OCI-LY1 (cell line): Measurements from ENCODE around the gene FREM2.

Experiments
- H2AFZ ChIP-seq: fragments of 200-600 bp; sonication (generic), shearing (Covaris generic); 2 replicates; pipeline ENCODE4 v1.6.0; 2014; ENCODE audit warnings: antibody characterized with exemption, mild to moderate bottlenecking, low read length
- H3F3A ChIP-seq: fragments of 200-600 bp; sonication (generic), shearing (Covaris generic); 2 replicates; pipeline ENCODE4 v1.6.0; 2014; ENCODE audit warnings: mild to moderate bottlenecking, antibody characterized with exemption, low read length, moderate library complexity; ENCODE audit not compliant: insufficient read depth
- H3K27ac ChIP-seq: fragments of 200-600 bp; sonication (generic); 2 replicates; pipeline ENCODE4 v1.5.1; 2014; ENCODE audit warnings: low read length, mixed run types, mild to moderate bottlenecking, low read depth; ENCODE audit not compliant: poor library complexity, severe bottlenecking
- H3K27me3 ChIP-seq: fragments of 200-600 bp; sonication (generic); 2 replicates; pipeline ENCODE4 v1.6.0; 2014; ENCODE audit warnings: antibody characterized with exemption, mild to moderate bottlenecking, low read length, moderate library complexity; ENCODE audit not compliant: insufficient read depth
- H3K36me3 ChIP-seq: fragments of 200-600 bp; sonication (generic); 2 replicates; pipeline ENCODE4 v1.6.1; 2014; ENCODE audit warnings: mild to moderate bottlenecking, antibody characterized with exemption, low read length, moderate library complexity, mixed read lengths; ENCODE audit not compliant: insufficient read depth
- H3K4me1 ChIP-seq: fragments of 200-600 bp; sonication (generic); 2 replicates; pipeline ENCODE4 v1.5.1; 2014; ENCODE audit warnings: mild to moderate bottlenecking, low read length, moderate library complexity; ENCODE audit not compliant: insufficient read depth, severe bottlenecking
- H3K4me2 ChIP-seq: fragments of 200-600 bp; sonication (generic), shearing (Covaris generic); 2 replicates; pipeline ENCODE4 v1.6.1; 2014; ENCODE audit warnings: low read length
- H3K4me3 ChIP-seq: fragments of 200-600 bp; sonication (generic); 2 replicates; pipeline ENCODE4 v1.5.1; 2014; ENCODE audit warnings: low read length, low read depth, mild to moderate bottlenecking, mixed read lengths; ENCODE audit not compliant: poor library complexity, severe bottlenecking
- H3K79me2 ChIP-seq: fragments of 200-600 bp; shearing (Covaris generic); 2 replicates; pipeline ENCODE4 v1.6.1; 2016; ENCODE audit warnings: mixed run types, low read length, mixed read lengths; ENCODE audit not compliant: insufficient read depth
- H3K9ac ChIP-seq: fragments of 200-600 bp; sonication (generic), shearing (Covaris generic); 2 replicates; pipeline ENCODE4 v1.6.1; 2014; ENCODE audit warnings: mild to moderate bottlenecking, low read length, mixed read lengths
- H3K9me2 ChIP-seq: fragments of 200-600 bp; sonication (generic), shearing (Covaris generic); 2 replicates; pipeline ENCODE4 v1.6.1; 2014; ENCODE audit warnings: low read depth, mild to moderate bottlenecking, low read length, mixed read lengths
- H3K9me3 ChIP-seq: fragments of 200-600 bp; shearing (Covaris generic); 2 replicates; pipeline ENCODE4 v1.6.1; 2014; ENCODE audit warnings: low read length, mixed read lengths
- H4K20me1 ChIP-seq: fragments of 200-600 bp; sonication (generic), shearing (Covaris generic); 2 replicates; pipeline ENCODE4 v1.6.0; 2016; ENCODE audit warnings: mild to moderate bottlenecking, low read length; ENCODE audit not compliant: insufficient read depth
- CTCF ChIP-seq: fragments of 200-600 bp; sonication (generic), shearing (Covaris generic); IDR thresholded peaks from 2 replicates; pipeline ENCODE4 v1.5.1; 2017; ENCODE audit warnings: mild to moderate bottlenecking, antibody characterized with exemption, low read length, moderate library complexity, mixed read lengths
- EZH2 ChIP-seq: fragments of 200-600 bp; sonication (generic), shearing (Covaris generic); IDR thresholded peaks from 2 replicates; pipeline ENCODE4 v1.8.0; 2017; ENCODE audit warnings: borderline replicate concordance, mixed run types, mild to moderate bottlenecking, antibody characterized with exemption, low read length, moderate library complexity, mixed read lengths

FREM2 gene

GRCh38 chr13:38803531-38803930, 116.7 kb downstream of the FREM2 start:
- H3K4me3 ChIP-seq, result no peak overlapping the region
- H3K27ac ChIP-seq, result no peak overlapping the region
- H2AFZ ChIP-seq, result no peak overlapping the region
- TF ChIP-seq EZH2 (no peak), CTCF (no peak)
- H3F3A ChIP-seq, result no peaks in the 10 kb centered on the region
- H4K20me1 ChIP-seq, result no peaks in the 10 kb centered on the region
- no peaks in the 10 kb centered on the region for H3K9me2 ChIP-seq
- H3K27me3 ChIP-seq, result no peaks in the 10 kb centered on the region
- H3K4me1 ChIP-seq, result no peaks in the 10 kb centered on the region
- no peaks in the 10 kb centered on the region for H3K9me3 ChIP-seq
- no peak overlapping the region for H3K9ac ChIP-seq
- H3K79me2 ChIP-seq, result no peaks in the 10 kb centered on the region
- H3K36me3 ChIP-seq, result no peaks in the 10 kb centered on the region
- no peak overlapping the region for H3K4me2 ChIP-seq

- no peaks in the 10 kb centered on the region for H3K9me3 ChIP-seq
- H3K79me2 ChIP-seq, result no peaks in the 10 kb centered on the region
- TF ChIP-seq CTCF (no peak), EZH2 (no peak)
- H3K4me2 ChIP-seq, result no peak overlapping the region
- no peak overlapping the region for H3K9ac ChIP-seq
- no peak overlapping the region for H2AFZ ChIP-seq
- H3K27me3 ChIP-seq, result no peaks in the 10 kb centered on the region
- H3K4me1 ChIP-seq, result no peaks in the 10 kb centered on the region
- H3K9me2 ChIP-seq, result no peaks in the 10 kb centered on the region
- H3F3A ChIP-seq, result no peaks in the 10 kb centered on the region
- H3K36me3 ChIP-seq, result no peaks in the 10 kb centered on the region
- no peak overlapping the region for H3K27ac ChIP-seq
- no peak overlapping the region for H3K4me3 ChIP-seq
- no peaks in the 10 kb centered on the region for H4K20me1 ChIP-seq
Measured at GRCh38 chr13:38804061-38804460, 117.2 kb downstream of the FREM2 start.

- no peaks in the 10 kb centered on the region for H4K20me1 ChIP-seq
- H3K27me3 ChIP-seq, result no peaks in the 10 kb centered on the region
- H2AFZ ChIP-seq, result no peak overlapping the region
Measured at GRCh38 chr13:38804536-38804935, 117.7 kb downstream of the FREM2 start.

More at GRCh38 chr13:38804536-38804935, 117.7 kb downstream of the FREM2 start:
- no peaks in the 10 kb centered on the region for H3K9me2 ChIP-seq
- no peak for TF ChIP-seq EZH2
- TF ChIP-seq CTCF, result no peak
- no peak overlapping the region for H3K4me3 ChIP-seq
- no peak overlapping the region for H3K9ac ChIP-seq
- no peaks in the 10 kb centered on the region for H3F3A ChIP-seq
- no peak overlapping the region for H3K4me2 ChIP-seq
- no peak overlapping the region for H3K27ac ChIP-seq
- no peaks in the 10 kb centered on the region for H3K36me3 ChIP-seq
- H3K4me1 ChIP-seq, result no peaks in the 10 kb centered on the region
- H3K79me2 ChIP-seq, result no peaks in the 10 kb centered on the region
- no peaks in the 10 kb centered on the region for H3K9me3 ChIP-seq
